HG03280 (cell line): ENCODE results near the gene PAX7.
"Not testable (repeated sequence)": the region's sequence is repeated elsewhere in the genome, so short reads cannot be mapped to it uniquely, and the experiment has no call there.

Experiments used
- ATAC-seq: cut with Tn5 transposase; IDR thresholded peaks from one replicate; pipeline ENCODE4 v1.9.1; 2021; ENCODE audit warnings: mild to moderate bottlenecking, moderate library complexity; ENCODE audit not compliant: unreplicated experiment

The PAX7 gene

GRCh38 chr1:18724801-18725200 is 94.2 kb downstream of the PAX7 start:
- no peak for ATAC-seq

- no peak for ATAC-seq
Measured at GRCh38 chr1:18725231-18725895, 94.7 kb downstream of the PAX7 start.

DNA sequence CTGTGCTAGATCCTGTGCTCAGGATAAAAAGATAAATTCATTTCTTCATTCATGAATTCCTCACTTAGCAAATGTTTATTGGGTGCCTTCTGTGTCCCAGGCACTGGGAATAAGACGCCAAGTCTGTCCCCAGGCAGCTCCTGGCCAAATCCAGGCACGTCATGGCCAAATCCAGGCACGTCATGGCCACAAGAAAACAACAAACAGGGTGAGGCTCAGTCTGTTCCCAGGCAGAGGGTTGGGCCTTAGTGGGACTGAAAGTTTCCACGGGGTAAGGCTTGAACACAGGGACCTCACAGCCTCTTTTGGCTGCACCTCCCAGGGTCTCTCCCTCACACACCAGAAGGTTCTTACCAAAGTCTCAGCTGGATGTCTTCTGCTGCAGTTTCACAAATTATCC is 95.7 kb downstream of the PAX7 start:
- no peak for ATAC-seq

GRCh38 chr1:18727956-18728355 is 97.3 kb downstream of the PAX7 start:
- ATAC-seq: no peak

DNA sequence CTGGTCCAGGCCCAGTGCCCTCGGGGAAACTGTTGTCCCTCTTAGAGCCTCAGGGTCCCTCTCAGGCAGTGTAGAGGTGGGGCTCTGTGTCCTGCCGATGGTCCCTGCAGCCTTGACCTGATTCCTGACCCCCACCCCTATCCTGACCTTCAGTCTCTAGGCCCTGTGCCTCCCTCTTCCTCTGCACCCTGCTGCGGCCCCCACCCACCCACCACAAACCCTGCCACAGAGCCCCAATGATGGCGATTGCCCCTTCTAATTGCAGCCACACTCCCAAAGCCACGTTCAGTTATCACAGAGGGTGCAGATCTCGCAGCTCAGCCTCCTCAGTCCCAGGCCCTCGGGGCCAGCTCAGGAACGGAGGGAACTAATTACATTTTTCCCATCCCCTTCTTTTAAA is 99.7 kb downstream of the PAX7 start:
- no peak for ATAC-seq

DNA sequence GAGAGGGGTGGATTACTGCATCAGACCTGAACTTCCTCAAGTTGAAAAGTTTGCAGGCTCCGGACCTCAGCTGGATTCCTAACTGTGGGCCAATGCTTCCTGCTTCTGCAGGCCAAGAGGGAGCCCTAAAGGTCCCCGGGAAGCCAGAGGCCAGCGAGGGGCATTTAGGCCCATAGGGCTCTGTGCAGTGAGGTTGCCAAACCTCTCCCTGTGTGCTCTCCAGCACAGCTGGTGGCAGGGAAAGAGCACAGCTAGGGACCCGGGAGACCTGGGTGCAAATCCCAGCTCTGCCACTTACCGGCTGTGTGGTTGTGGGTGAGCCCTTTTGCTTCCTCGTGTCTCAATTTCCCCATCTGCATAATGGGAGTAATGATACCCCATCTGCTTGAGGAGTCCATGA is 100.5 kb downstream of the PAX7 start:
- no peak for ATAC-seq

DNA sequence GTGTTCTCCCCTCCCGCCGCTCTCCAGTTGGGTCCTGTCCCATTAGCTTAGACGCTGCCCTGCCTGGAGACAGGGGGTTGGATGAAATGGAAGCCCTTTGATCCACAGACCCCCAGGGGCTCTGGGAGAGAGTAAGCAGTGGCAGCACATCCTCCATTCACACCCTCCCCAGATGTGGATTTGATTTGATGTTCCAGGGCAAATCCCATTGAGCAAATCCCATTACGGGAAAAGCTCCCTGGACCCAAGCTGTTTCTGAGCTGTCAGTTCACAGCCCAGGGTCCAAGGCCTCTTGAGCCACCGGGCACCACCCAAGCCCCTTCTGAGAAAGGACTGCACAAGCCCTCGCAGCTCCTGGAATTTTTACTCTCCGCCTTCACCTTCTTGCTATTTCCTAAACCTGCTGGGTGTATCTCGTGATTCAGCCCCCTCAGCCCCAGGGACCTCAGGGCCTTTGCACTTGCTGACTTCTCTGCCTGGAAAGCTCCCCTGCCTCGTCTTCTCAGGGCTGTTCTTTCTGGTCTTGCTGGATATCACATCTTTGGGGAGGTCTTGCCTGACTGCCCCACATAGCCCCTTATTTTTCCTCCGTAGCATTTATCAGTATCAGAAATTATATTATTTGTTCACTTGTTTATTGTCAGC is 101.1 kb downstream of the PAX7 start:
- ATAC-seq: no peak

DNA sequence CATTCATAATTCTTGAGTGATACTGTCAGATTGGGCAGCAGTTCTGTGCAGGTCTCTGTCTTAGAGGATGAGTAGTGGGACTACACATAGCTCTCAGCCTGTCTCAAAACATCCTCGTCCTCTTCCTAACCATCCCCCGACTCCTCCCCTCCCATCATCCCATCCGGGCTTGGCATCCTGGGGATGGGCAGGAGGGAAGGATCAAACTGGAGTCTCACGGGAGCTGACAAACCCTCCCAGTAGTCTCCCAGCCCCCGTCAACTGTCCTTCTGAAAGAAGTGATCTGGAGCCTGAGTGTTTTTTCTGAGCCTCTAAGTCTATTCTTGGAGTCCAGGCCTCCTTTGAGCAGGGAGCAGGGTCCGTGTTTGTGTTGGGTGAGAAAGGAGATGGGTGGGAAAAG is 102.0 kb downstream of the PAX7 start:
- ATAC-seq: no peak

GRCh38 chr1:18734001-18734400 is 103.4 kb downstream of the PAX7 start:
- no peak for ATAC-seq

- ATAC-seq: no peak
Measured at GRCh38 chr1:18734461-18735223, 104.0 kb downstream of the PAX7 start.

- ATAC-seq: no peak
Measured at GRCh38 chr1:18735224-18735997, 104.8 kb downstream of the PAX7 start.

- no peak for ATAC-seq
Measured at GRCh38 chr1:18736958-18737357, 106.3 kb downstream of the PAX7 start.

DNA sequence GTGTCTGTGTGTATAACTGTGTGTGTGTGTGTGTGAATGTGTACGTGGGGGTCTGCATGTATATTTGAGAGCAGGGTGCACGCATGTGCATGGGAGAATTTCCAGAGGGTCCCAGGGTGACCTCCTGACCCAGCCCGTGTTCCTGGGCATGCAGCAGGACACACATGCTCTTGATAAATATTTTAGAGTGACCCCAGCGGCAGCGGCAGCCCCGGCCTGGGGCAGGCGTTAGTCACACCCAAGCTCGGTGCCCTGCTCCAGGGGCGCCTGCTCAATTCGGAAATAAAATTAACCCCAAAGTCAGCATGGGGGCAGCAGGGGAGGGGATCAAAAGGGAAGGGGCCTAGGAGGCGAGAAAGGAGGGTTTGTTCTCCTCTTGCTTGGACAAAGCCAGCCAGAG is 107.5 kb downstream of the PAX7 start:
- ATAC-seq: no peak

DNA sequence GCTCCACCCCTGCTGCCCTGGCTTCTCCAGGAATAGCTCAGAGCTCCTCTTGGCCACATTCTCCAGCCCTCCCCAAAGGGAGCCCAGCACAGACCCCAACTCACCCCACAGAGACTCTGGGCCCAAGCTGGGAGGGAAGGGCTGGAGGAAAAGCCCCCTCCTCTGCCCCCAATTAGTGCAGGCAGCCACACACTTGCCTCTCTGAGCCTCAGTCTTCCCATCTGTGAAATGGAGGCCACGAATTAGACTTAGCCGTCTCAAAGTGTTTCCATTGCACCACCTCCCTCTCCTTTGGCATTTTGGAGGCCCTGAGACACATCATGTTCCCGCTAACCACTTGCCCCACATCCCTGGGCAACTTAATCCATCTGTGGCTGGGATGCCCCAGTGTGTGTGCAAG is 108.0 kb downstream of the PAX7 start:
- ATAC-seq: no peak

DNA sequence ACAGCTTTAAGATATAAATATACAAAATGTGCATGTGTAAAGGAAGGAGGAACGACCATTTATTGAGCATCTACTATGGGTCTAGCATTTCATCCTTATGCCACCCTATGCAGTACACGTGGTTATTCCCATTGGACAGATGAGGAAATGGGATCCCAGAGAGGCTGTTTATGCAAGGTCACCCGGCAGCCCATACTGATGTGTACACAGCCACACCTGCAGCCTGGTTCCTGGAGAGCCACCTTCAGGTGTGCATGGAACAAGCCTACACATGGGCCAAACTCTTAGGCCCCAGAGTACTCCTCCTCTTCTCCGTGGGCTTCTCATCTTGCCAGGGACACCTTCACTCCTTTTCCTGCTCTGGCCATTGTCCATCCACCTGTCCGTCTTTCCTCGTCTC is 108.8 kb downstream of the PAX7 start:
- ATAC-seq: no peak

- ATAC-seq: no peak
Measured at GRCh38 chr1:18739897-18740296, 109.3 kb downstream of the PAX7 start.

DNA sequence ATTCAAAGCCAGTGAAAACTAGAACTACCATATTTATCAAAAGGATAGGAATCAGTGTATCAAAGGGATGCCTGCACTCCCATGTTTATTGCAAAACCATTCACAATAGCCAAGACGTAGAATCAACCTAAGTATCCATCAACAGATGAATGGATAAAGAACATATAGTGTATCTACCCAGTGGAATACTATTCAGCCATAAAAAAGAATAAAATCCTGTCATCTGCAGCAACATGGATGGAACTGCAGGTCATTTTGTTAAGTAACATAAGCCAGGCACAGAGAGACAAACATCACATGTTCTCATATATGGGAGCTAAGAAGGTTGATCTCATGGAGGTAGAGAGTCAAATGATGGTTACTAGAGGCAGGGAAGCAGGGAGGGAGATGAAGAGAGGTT is 110.0 kb downstream of the PAX7 start:
- ATAC-seq: no peak

- no peak for ATAC-seq
Measured at GRCh38 chr1:18743233-18743632, 112.6 kb downstream of the PAX7 start.

- not testable (repeated sequence) for ATAC-seq
Measured at GRCh38 chr1:18744381-18744780, 113.7 kb downstream of the PAX7 start.

DNA sequence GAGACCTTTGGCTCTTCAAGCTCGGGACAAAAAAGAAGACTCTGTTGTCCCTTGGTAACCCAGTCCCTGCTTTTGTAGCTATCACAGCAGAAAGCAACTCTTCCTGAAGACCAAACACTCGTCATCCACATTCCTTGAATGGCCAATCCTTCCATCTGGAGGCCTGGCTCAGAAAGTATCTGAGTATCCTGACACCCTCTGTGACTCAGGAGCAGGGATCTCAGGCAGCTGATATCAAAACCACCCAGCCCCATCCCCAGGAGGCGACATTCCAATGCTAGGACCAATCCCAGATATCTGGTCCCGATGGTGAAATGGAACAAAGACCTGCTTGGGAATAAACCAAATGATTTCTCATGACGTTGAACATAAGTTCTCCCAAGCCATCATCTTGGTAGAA is 116.3 kb downstream of the PAX7 start:
- ATAC-seq: no peak

GRCh38 chr1:18747671-18748070 is 117.0 kb downstream of the PAX7 start:
- ATAC-seq: no peak
